ENCODE results near the gene ELOVL5.

ELOVL5 gene

GRCh38 chr6:53302678-53303360, 45.9 kb downstream of the ELOVL5 start:
- no peak for DNase-seq

GRCh38 chr6:53301801-53302537, 46.8 kb downstream of the ELOVL5 start:
- DNase-seq, result no peak

- DNase-seq, result peak; percentile 19
Measured at GRCh38 chr6:53300656-53301551, 47.8 kb downstream of the ELOVL5 start.

GRCh38 chr6:53299331-53300005, 49.3 kb downstream of the ELOVL5 start:
- no peak for DNase-seq

GRCh38 chr6:53297004-53297403, 51.7 kb downstream of the ELOVL5 start:
- no peak for DNase-seq

- DNase-seq, result no peak
Measured at GRCh38 chr6:53295176-53295575, 53.6 kb downstream of the ELOVL5 start.

GRCh38 chr6:53294611-53295010, 54.1 kb downstream of the ELOVL5 start:
- no peak for DNase-seq

GRCh38 chr6:53294095-53294494, 54.7 kb downstream of the ELOVL5 start:
- no peak for DNase-seq

GRCh38 chr6:53293691-53294090, 55.1 kb downstream of the ELOVL5 start:
- no peak for DNase-seq

GRCh38 chr6:53290537-53291510, 57.9 kb downstream of the ELOVL5 start:
- no peak for DNase-seq

GRCh38 chr6:53287336-53288225, 61.2 kb downstream of the ELOVL5 start:
- DNase-seq, result no peak

GRCh38 chr6:53284901-53285300, 63.8 kb downstream of the ELOVL5 start:
- DNase-seq, result no peak

GRCh38 chr6:53282741-53283140, 66.0 kb downstream of the ELOVL5 start:
- no peak for DNase-seq

GRCh38 chr6:53282234-53282633, 66.5 kb downstream of the ELOVL5 start:
- DNase-seq, result no peak

GRCh38 chr6:53281518-53282215, 67.1 kb downstream of the ELOVL5 start:
- no peak for DNase-seq

GRCh38 chr6:53280207-53280606, 68.5 kb downstream of the ELOVL5 start:
- no peak for DNase-seq

- DNase-seq, result no peak
Measured at GRCh38 chr6:53279293-53279692, 69.5 kb downstream of the ELOVL5 start.

- DNase-seq, result no peak
Measured at GRCh38 chr6:53273370-53273769, 75.4 kb downstream of the ELOVL5 start.

GRCh38 chr6:53269827-53270226, 78.9 kb downstream of the ELOVL5 start:
- DNase-seq, result no peak

Measured in stimulated activated CD4-positive, alpha-beta T cell treated with anti-CD3 and anti-CD28 coated beads, Interleukin-4, amount 100 ng/mL, for 24 hours (primary cell).